ENCODE data around the gene EPB41L2.

DNA sequence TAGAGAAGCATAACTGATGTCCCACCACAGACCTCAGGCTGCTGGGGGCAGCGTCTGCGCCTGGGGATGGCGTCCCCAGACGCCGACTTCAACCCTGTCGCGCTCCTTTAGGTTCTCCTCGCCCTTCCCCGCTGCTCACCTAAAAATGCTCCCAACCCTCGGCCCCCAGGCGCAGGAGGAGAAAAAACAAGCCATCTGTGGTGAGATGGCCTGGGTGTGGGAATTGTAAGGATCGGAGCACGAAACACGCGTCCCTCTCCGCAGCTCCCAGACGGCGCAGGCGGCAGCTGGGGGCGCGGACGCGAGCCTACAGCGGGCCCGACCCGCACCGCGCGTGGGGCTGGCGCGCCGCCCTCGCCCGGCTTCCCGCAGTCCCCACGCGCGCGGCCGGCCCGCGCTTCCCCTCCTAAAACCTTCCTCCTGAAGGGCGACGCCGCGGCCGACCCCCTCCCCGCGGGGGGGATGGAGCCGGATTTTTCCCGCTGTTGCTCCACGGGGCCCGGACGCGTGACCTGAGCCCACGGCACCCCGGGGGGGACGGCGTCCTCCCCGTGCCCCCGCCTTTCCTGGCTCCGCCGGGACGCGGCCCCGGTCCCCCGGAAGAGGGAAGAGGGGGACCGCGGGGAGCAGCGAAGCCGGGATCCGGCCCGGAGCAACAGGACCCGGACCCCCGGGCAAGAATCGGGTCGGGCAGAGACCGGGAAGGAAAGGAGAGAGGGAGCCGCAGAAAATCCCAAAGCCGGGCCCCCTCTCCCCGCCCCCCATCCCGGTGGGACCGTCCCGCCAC, 611 bp downstream of the EPB41L2 start:
- TF ChIP-seq EP300 (IDR thresholded peaks at IDR 0.05; ENCODE audit: low read depth) (no peak), POLR2A (IDR thresholded peaks at IDR 0.05) (no peak)
- TF ChIP-seq, protein P1, sequence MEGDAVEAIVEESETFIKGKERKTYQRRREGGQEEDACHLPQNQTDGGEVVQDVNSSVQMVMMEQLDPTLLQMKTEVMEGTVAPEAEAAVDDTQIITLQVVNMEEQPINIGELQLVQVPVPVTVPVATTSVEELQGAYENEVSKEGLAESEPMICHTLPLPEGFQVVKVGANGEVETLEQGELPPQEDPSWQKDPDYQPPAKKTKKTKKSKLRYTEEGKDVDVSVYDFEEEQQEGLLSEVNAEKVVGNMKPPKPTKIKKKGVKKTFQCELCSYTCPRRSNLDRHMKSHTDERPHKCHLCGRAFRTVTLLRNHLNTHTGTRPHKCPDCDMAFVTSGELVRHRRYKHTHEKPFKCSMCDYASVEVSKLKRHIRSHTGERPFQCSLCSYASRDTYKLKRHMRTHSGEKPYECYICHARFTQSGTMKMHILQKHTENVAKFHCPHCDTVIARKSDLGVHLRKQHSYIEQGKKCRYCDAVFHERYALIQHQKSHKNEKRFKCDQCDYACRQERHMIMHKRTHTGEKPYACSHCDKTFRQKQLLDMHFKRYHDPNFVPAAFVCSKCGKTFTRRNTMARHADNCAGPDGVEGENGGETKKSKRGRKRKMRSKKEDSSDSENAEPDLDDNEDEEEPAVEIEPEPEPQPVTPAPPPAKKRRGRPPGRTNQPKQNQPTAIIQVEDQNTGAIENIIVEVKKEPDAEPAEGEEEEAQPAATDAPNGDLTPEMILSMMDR (IDR thresholded peaks at IDR 0.05): no peak
